GM10266 (cell line): ENCODE results near the gene GRB2.

Experiments
- DNase-seq: peaks from one replicate; pipeline ENCODE4 v3.0.0; 2012; ENCODE audit errors: extremely low spot score
- TF ChIP-seq, protein P1 (sequence below): IDR thresholded peaks from 2 replicates; pipeline ENCODE4 v1.5.1; 2012; ENCODE audit warnings: mild to moderate bottlenecking, low read depth; ENCODE audit not compliant: control insufficient read depth, insufficient read depth; ENCODE audit errors: missing control alignments

GRB2 gene

DNA sequence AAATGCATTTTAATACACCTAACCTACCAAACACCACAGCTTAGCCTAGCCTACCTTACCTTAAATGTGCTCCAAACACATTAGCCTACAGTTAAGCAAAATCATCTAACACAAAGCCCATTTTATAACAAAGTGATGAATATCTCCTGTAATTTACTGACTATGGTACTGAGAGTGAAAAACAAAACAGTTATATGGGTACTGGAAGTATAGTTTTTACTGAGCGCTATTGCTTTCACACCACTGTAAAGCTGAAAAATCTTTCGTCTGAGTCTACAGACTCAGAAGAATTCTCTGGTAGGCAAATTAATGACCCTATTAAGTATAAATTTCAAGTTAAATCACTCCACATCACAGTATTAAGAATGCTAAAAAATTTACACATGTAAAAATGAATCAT, 3.5 kb downstream of the GRB2 start:
- TF ChIP-seq, protein P1, sequence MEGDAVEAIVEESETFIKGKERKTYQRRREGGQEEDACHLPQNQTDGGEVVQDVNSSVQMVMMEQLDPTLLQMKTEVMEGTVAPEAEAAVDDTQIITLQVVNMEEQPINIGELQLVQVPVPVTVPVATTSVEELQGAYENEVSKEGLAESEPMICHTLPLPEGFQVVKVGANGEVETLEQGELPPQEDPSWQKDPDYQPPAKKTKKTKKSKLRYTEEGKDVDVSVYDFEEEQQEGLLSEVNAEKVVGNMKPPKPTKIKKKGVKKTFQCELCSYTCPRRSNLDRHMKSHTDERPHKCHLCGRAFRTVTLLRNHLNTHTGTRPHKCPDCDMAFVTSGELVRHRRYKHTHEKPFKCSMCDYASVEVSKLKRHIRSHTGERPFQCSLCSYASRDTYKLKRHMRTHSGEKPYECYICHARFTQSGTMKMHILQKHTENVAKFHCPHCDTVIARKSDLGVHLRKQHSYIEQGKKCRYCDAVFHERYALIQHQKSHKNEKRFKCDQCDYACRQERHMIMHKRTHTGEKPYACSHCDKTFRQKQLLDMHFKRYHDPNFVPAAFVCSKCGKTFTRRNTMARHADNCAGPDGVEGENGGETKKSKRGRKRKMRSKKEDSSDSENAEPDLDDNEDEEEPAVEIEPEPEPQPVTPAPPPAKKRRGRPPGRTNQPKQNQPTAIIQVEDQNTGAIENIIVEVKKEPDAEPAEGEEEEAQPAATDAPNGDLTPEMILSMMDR: no peak
- no peak for DNase-seq

DNA sequence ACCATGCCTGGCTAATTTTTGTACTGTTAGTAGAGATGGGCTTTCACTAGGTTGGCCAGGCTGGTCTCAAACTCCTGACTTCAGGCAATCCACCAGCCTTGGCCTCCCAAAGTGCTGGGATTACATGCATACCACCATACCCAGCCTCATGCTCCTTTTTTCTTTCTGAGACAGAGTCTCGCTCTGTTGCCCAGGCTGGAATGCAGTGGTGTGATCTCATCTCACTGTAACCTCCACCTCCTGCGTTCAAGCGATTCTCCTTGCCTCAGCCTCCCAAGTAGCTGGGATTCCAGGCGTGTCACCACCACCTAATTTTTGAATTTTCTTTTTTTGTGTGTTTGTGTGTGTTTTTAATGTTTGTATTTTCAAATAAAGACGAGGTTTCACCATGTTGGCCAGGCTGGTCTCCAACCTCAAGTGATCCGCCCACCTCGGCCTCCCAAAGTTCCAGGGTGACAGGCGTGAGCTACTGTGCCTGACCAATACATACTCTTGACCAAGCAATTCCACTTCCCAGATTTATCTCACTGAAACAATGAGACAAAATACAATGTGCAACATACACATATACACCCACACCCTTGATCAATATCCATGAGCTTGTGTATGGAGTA, 5.0 kb downstream of the GRB2 start:
- TF ChIP-seq, protein P1: no peak
- DNase-seq: no peak

DNA sequence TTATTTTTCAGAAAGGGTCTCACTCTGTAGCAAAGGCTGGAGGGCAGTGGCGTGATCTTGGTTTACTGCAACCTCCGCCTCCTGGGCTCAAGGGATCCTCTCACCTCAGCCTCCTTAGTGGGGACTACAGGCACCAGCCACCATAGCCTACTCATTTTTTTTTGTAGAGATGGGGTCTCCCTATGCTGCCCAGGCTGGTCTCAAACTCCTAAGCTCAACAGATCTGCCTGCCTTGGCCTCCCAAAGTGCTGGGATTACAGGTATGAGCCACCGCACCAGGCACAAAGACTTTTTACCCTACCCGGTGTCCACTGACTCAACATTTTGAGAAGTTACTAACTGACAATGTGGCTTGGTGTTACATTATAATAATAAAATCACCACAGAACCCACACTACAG, 7.2 kb downstream of the GRB2 start:
- no peak for DNase-seq
- TF ChIP-seq, protein P1: no peak

DNA sequence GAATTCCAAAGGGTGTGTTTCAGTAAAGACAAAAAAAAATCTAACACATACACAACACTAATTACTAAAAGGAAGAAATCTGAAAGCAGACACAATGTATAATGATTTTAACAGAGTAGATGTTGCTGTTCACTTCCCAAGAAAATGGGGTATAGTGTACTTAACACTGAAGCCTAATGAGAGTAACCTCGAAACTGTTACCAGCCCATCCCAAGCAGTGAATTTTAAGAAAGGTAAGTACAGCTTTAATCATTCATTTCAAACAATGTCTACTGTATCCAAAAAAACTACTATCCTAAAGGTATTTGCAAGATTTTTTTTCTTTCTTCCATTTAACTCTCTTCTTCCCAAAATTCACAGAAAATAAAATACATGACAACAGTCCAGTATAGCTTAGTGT, 8.3 kb downstream of the GRB2 start:
- TF ChIP-seq, protein P1: no peak
- DNase-seq: no peak

DNA sequence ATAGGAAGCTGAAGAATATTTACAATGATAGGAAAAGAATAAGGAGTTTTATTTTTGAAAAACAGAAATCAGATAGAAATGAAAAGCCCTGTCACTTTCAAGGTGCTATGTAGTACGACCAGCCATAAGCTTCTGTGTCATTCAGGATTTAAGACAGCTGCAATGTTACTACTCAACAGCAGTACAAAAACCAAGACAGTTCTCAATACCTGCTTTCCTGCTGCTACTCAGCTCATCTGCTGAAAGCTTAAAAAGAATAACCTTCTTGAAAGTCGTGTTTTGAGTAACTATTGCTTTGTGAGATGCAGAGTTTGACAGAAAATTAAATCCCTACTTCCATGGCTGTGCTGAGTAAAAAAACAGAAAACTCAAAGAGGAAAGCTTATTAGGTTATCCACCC, 8.7 kb downstream of the GRB2 start:
- TF ChIP-seq, protein P1: no peak
- DNase-seq: no peak

DNA sequence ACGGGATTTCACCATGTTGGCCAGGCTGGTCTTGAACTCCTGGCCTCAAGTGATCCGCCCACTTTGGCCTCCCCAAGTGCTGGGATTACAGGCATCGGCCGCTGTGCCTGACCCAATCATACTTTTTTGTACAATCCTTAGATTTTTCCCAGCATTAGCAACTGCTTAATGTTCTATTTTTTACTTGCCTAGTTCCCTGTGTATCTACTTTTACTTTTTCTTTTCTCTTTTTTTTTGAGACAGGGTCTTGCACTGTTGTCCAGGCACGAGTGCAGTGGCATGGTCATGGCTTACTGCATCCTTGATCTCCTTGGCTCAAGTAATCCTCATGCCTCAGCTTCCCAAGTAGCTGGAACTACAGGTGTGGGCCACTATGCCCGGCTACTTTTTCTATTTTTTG, 9.5 kb downstream of the GRB2 start:
- no peak for DNase-seq

DNA sequence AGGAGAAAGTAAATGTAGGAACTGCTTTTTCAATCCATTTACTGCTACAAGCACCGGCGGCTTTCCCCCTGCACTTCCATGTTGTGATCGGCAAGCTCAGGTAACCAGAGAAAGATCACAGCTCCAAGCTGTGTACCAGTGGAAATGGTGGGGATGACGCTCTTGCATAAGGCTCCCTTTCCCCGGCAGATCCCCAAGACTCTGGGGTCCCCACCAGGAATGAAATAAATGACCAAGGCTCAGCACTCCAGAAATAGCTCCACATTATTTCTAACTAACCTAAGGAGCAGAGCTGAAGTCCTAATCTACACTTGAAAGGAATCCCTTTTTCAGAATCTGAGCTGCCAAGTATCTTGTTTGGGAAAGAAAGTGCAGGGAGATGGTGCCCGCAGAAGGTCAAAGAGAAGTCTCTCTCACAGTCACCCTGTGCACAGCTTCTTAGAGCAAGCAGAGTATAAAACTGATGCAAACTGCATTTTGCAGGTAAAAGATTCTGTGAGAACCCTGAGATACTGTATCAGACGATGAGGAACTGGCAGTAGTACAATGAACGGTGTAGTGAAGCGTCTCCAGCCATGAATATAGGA, 11.1 kb downstream of the GRB2 start:
- TF ChIP-seq, protein P1: no peak
- no peak for DNase-seq

More for the DNA sequence above, 9.5 kb downstream of the GRB2 start:
- TF ChIP-seq, protein P1: no peak
